Thoracic aorta (tissue), 2 donors: ENCODE measurements around the gene CCS. TPM values are rescaled to one million over a fixed set of nuclear protein-coding genes. Genes with fewer than 3 reads are reported as not detected.
"Not testable (repeated sequence)": the region's sequence is repeated elsewhere in the genome, so short reads cannot be mapped to it uniquely, and the experiment has no call there.

ENCODE experiments used
- ATAC-seq: fragments of 150-250 bp; one replicate; pipeline ENCODE4 v1.8.0; 2017; ENCODE audit warnings: low read depth; ENCODE audit not compliant: insufficient number of reproducible peaks, low FRiP score
- DNase-seq: peaks from one replicate; pipeline ENCODE4 v3.0.0-alpha.2; 2020; ENCODE audit warnings: low spot score
- H3K27ac ChIP-seq, 2 donors: fragments of 200-600 bp; sonication (generic); 1 replicate in 1 of 2; 2 replicates in 1 of 2; pipeline ENCODE4 v1.5.1; 2016; ENCODE audit warnings: mild to moderate bottlenecking in 2 of 2, moderate library complexity in 2 of 2
- H3K27me3 ChIP-seq: fragments of 200-600 bp; sonication (generic); replicated peaks from 2 replicates; pipeline ENCODE4 v1.6.0; 2016; ENCODE audit warnings: mild to moderate bottlenecking; ENCODE audit not compliant: insufficient read depth
- H3K36me3 ChIP-seq: fragments of 200-600 bp; sonication (generic); one replicate; pipeline ENCODE4 v1.5.1; 2016
- H3K4me1 ChIP-seq, 2 donors: fragments of 200-600 bp; sonication (generic); 1 replicate in 1 of 2; 2 replicates in 1 of 2; pipeline versions ENCODE4 v1.5.1 to v1.6.0; 2016; ENCODE audit warnings: low read depth in 2 of 2, mild to moderate bottlenecking in 1 of 2; ENCODE audit not compliant: control insufficient read depth in 1 of 2
- H3K4me3 ChIP-seq: fragments of 200-600 bp; sonication (generic); 2 replicates; pipeline ENCODE4 v1.5.1; 2016; ENCODE audit warnings: mild to moderate bottlenecking
- H3K9me3 ChIP-seq: fragments of 200-600 bp; sonication (generic); 2 replicates; pipeline ENCODE4 v1.5.1; 2016
- total RNA-seq, 2 donors: library from RNA; depleted of rRNA; stranded (reverse); fragments of >200 nt; gene quantifications; one replicate each; pipeline versions ENCODE4 v1.1.0 to v1.2.3, GENCODE V29; 2016
- TF ChIP-seq, protein P1 (sequence below): fragments of 200-600 bp; sonication (generic); IDR thresholded peaks from one replicate; pipeline ENCODE4 v1.5.1; 2019; ENCODE audit warnings: antibody characterized with exemption

The CCS gene
- total RNA-seq, 2 donors from 2014 or later, result 19.9 to 20.8 TPM

DNA sequence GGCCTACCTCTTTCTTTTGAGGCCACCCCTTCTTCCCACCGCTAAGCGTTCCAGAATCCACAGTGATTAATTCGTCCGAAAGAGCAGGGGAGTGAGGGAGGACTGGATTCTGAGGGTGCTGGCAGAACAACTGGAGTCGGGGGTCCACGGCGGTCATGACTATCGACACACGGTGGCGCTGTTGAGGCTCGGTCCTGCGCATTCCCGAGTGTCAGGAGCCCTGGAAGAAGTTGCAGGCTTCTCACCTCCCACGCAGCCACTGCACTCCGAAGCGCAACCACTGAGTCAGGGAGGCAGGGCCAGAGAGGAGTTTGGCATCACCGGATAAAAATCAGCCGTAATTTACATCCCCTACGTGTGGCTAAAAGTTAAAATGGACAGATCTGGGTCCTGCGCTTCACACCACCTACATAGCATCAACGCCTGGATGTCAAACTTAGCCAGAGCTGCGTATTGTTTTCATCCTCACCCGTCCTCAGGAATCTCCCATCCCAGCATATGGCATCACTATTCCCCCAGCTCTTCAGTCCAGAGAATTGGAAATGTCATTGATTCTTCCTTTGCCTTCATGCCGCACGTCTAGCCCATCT, 13.9 kb upstream of the CCS start:
- ATAC-seq, result peak; percentile 36
- Histone ChIP-seq H3K27me3 (no peaks in the 10 kb centered on the region), H3K4me1 (no peaks in the 10 kb centered on the region), H3K27ac (no peak overlapping the region), H3K36me3 (no peaks in the 10 kb centered on the region), H3K9me3 (peaks cover 6% of the 10 kb centered on the region), H3K4me3 (no peak overlapping the region)
- DNase-seq, result peak; percentile 46
- TF ChIP-seq, protein P1, sequence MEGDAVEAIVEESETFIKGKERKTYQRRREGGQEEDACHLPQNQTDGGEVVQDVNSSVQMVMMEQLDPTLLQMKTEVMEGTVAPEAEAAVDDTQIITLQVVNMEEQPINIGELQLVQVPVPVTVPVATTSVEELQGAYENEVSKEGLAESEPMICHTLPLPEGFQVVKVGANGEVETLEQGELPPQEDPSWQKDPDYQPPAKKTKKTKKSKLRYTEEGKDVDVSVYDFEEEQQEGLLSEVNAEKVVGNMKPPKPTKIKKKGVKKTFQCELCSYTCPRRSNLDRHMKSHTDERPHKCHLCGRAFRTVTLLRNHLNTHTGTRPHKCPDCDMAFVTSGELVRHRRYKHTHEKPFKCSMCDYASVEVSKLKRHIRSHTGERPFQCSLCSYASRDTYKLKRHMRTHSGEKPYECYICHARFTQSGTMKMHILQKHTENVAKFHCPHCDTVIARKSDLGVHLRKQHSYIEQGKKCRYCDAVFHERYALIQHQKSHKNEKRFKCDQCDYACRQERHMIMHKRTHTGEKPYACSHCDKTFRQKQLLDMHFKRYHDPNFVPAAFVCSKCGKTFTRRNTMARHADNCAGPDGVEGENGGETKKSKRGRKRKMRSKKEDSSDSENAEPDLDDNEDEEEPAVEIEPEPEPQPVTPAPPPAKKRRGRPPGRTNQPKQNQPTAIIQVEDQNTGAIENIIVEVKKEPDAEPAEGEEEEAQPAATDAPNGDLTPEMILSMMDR, result peak; percentile 86

DNA sequence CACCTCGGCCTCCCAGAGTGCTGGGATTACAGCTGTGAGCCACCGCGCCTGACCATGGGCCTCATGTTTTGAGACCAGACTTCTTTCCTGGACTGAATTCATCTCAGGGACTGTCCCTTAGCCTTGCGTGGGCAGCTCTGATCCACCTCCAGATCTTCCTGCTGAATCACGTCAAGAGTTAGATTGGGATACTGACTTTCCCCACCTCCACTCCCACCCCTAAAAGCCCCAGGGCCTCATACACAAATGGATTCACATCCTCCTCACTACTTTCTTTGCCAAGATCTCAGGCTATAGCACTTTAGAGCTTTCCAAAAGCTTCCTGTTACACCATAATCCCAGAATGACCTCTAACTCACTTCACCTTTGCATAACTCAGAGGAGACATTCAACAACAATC, 12.2 kb upstream of the CCS start:
- H3K27ac ChIP-seq, result no peak overlapping the region
- DNase-seq (no peak), ATAC-seq (no peak)
- H3K27me3 ChIP-seq, result no peaks in the 10 kb centered on the region
- H3K4me1 ChIP-seq, result no peaks in the 10 kb centered on the region
- H3K4me3 ChIP-seq, result no peak overlapping the region
- TF ChIP-seq, protein P1, result no peak
- peaks cover 6% of the 10 kb centered on the region for H3K9me3 ChIP-seq
- no peaks in the 10 kb centered on the region for H3K36me3 ChIP-seq

- H3K4me3 ChIP-seq, result no peak overlapping the region
- H3K36me3 ChIP-seq, result no peaks in the 10 kb centered on the region
- DNase-seq (no peak), ATAC-seq (no peak)
- TF ChIP-seq, protein P1, result no peak
- H3K4me1 ChIP-seq, result no peaks in the 10 kb centered on the region
- H3K9me3 ChIP-seq, result peaks cover 6% of the 10 kb centered on the region
- no peaks in the 10 kb centered on the region for H3K27me3 ChIP-seq
- no peak overlapping the region for H3K27ac ChIP-seq
Measured at GRCh38 chr11:66581261-66581660, 11.7 kb upstream of the CCS start.

DNA sequence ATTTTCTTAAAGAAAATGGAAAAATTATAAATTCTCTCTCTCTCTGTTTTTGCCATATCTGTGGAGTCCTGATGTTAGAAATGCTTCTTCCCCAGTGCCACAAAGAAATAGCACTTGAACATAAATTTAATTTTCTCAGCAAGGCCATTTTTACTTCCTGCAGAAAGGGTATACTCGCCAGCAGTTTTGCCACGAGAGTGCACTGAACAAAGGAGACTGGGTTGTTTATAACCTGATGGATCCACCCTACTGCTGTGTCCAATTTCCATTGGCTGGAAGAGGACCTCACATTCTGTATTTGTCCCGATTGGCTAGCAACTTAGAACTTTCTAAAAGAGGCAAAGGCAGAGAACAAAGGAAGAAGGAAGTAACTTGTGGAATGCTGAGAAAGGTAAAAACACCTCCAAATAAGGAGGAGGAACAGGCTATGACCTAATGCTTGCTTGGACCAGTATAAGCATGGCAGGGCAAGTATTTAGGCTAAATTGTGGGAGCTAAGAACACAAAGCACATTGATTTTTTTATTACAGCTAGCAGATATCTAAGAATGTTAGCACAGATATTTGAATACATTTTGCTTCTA, 10.3 kb upstream of the CCS start:
- H3K27ac ChIP-seq, DNase-seq: not testable (repeated sequence)

GRCh38 chr11:66585447-66585846, 7.5 kb upstream of the CCS start:
- not testable (repeated sequence) for DNase-seq, H3K27ac ChIP-seq, H3K9me3 ChIP-seq, H3K36me3 ChIP-seq, H3K27me3 ChIP-seq, H3K4me3 ChIP-seq, ATAC-seq, H3K4me1 ChIP-seq

More for the DNA sequence above, 10.3 kb upstream of the CCS start:
- H3K27me3 ChIP-seq, H3K9me3 ChIP-seq, H3K4me1 ChIP-seq, ATAC-seq, H3K36me3 ChIP-seq, H3K4me3 ChIP-seq: not testable (repeated sequence)

DNA sequence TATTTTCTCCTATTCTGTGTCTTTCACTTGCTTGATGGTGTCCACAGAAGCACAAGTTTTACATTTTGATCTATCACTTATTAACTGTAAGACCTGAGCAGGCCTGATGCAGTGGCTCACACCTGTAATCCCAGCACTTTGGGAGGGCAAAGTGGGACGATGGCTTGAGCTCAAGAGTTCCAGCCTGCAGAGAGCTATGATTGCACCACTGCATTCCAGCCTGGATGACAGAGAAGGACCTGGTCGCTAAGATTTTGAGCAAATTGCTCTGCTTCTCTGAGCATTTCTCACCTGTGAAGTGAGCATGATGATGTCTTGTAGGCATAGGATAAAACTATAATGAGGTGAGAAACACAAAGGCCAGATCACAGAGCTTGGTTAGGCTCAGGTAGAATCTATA, 6.8 kb upstream of the CCS start:
- DNase-seq (no peak), ATAC-seq (no peak)
- Histone ChIP-seq H3K27ac (no peak overlapping the region), H3K4me3 (no peak overlapping the region), H3K27me3 (no peaks in the 10 kb centered on the region), H3K9me3 (peaks cover 6% of the 10 kb centered on the region), H3K36me3 (no peaks in the 10 kb centered on the region), H3K4me1 (no peaks in the 10 kb centered on the region)
- TF ChIP-seq, protein P1, result no peak

- H3K27ac ChIP-seq, H3K9me3 ChIP-seq, H3K27me3 ChIP-seq, DNase-seq, H3K36me3 ChIP-seq, ATAC-seq, H3K4me3 ChIP-seq: not testable (repeated sequence)
- peaks cover 7 to 16% of the 10 kb centered on the region in 2 donors for H3K4me1 ChIP-seq
Measured at GRCh38 chr11:66589315-66589714, 3.7 kb upstream of the CCS start.
